SIG-M5 (cell line): ENCODE results near the gene PRM2.

Experiments used
- DNase-seq: peaks from one replicate; lab custom pipeline; 2025; lab: John Stamatoyannopoulos, UW

Gene PRM2, protein sequence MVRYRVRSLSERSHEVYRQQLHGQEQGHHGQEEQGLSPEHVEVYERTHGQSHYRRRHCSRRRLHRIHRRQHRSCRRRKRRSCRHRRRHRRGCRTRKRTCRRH

DNA sequence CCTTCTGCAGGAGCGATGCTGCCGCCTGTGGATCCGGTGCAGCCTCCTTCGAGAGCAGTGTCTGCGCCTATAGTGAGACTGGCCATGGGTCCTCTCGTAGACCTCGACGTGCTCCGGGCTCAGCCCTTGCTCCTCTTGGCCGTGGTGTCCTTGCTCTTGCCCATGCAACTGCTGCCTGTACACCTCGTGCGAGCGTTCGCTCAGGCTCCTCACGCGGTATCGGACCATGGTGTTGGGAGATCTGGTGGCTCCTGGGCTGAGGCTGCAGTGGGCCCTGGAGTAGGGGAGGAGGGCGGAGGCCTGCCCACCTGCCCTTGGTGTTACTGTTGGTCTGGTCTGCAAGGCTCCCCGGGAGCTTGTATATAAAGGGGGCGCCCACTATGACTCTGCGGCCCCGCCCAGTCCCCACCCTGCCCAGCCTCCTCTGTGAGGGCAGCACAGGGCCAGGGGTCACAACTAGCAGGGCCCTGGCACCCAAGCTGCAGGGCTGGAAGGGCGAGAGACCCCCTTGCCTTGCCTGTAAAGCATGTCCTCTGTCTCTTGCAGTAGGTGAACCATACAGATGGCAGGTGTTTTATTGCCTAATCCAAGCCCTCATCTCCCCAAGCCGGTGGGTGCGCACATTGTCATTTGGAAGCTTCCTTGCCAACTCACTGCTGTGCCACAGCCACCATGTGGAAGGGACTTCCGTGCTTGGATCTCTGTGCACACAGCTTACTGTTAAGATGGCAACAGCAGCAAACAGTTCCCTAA, at the start of gene PRM2:
Gene PRM2, minus strand, starts transcription at position 338 of the 753 bp plus-strand sequence. Its CDS starts 110 bp downstream, at position 228.
- DNase-seq, result no peak

- no peak for DNase-seq
Measured at GRCh38 chr16:11325404-11326083, 49.3 kb upstream of the PRM2 start.

DNA sequence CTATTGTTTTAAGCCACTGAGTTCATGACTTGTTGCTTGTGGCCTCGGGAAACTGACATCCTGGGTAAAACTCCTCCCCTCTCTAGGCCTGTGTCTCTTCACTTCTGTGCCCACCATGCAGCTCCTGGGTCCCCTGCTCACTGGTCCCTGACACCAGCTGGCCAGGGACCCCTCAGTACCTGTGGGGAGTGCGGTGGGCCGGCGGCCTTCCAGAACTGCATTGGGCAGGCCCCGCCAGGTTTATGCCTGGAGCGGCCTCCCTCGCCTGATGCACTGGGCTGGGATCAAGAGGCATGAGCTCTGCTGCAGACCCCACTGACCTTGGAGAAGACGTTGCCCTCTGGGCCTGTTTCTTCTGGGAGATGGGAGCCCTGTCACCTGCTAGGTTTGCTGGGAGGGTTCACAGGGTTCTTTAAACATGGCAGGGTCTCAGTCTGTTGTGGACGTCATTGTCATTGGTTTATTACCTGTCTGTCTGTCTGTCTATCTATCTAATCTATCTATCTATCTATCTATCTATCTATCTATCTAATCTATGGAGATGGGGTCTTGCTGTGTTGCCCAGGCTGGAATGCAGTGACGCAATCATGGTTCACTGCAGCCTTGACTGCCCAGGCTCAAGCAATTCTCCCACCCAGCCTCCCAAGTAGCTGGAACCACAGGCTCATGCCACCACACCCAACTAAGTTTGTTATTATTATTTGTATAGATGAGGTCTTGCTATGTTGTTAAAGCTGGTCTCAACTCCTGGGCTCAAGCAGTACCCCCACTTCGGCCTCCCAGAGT, 47.5 kb upstream of the PRM2 start:
- no peak for DNase-seq

DNA sequence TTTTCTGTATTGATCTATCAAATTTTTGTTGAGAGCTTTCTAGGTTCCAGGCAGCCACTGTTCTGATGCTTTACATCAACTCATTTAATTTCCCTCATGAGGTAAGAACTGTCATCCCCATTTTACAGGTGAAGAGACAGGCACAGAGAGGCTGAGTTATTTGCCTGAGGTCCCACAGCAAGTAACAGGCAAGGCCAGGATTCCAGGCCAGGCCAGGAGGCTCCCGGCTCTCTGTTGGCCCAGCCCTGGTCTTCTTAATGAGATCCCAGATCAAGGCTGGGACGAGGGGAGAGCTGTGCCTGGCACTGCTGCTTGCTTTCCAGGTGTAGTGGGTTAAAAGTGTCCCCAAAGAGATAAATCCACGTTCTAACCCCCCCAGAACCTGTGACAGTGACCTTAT, 46.5 kb upstream of the PRM2 start:
- no peak for DNase-seq

DNA sequence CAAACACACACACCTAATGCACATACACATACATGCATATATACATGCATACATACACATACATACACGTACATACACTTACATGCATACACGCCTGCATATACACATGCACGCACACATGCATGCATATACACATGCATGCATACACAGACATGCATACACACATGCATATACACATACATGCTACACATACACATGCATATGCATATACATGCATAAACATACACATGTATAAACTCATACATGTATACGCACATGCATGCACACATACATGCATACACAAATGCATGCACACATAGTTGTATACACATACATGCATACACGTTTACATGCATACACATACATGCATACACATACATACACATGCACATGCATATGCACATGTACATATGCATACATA, 45.4 kb upstream of the PRM2 start:
- DNase-seq, result no peak

- no peak for DNase-seq
Measured at GRCh38 chr16:11320170-11320569, 43.9 kb upstream of the PRM2 start.

GRCh38 chr16:11319529-11320146, 43.4 kb upstream of the PRM2 start:
- DNase-seq, result no peak

- DNase-seq, result no peak
Measured at GRCh38 chr16:11318817-11319216, 42.5 kb upstream of the PRM2 start.

GRCh38 chr16:11316331-11317015, 40.2 kb upstream of the PRM2 start:
- DNase-seq, result no peak

GRCh38 chr16:11315510-11315909, 39.2 kb upstream of the PRM2 start:
- DNase-seq, result no peak

DNA sequence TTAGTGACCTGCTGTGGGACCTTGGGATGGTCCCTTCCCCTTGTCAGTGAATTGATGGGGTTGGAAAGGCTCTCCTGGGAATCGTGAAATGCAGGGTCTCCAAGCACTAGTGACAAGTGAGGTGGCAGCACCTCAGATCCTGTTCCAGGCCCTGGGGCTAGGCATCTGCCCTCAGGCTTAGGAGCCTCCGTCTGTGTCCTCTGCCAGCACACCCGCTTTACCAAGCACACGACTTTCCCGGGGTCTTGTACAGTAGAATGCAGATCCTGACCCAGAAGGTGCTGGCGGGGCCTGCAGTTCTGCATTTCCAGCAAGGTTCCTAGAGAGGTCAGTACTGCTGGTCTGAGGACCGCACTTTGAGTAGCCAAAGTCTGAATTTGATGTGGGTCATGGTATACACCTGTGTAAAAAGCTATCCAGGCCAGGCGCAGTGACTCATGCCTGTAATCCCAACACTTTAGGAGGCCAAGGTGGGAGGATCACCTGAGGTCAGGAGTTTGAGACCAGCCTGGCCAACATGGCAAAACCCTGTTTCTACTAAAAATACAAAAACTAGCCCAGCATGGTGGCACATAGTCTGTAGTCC, 38.1 kb upstream of the PRM2 start:
- no peak for DNase-seq

- DNase-seq, result no peak
Measured at GRCh38 chr16:11313493-11314308, 37.4 kb upstream of the PRM2 start.

- DNase-seq, result no peak
Measured at GRCh38 chr16:11312718-11313492, 36.6 kb upstream of the PRM2 start.

GRCh38 chr16:11310997-11311561, 34.8 kb upstream of the PRM2 start:
- DNase-seq, result peak; percentile 29

DNA sequence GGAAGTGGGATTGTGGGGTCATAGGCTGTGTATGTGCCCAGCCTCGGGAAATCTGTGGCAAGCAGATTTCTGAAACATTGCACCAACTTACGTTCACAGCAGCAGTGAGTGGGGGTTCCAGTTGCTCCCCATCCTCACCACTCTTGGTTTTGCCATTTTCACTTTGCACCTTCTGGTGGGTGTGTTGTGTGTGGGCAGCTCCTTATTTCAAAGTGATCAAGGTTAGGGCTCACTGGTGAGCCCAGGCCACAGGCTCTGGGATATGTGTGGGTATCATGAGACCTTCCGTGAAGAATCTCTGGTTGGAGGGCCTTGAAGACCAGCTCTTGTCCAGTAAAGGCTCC, 34.3 kb upstream of the PRM2 start:
- DNase-seq, result no peak

GRCh38 chr16:11309895-11310633, 33.8 kb upstream of the PRM2 start:
- no peak for DNase-seq

DNA sequence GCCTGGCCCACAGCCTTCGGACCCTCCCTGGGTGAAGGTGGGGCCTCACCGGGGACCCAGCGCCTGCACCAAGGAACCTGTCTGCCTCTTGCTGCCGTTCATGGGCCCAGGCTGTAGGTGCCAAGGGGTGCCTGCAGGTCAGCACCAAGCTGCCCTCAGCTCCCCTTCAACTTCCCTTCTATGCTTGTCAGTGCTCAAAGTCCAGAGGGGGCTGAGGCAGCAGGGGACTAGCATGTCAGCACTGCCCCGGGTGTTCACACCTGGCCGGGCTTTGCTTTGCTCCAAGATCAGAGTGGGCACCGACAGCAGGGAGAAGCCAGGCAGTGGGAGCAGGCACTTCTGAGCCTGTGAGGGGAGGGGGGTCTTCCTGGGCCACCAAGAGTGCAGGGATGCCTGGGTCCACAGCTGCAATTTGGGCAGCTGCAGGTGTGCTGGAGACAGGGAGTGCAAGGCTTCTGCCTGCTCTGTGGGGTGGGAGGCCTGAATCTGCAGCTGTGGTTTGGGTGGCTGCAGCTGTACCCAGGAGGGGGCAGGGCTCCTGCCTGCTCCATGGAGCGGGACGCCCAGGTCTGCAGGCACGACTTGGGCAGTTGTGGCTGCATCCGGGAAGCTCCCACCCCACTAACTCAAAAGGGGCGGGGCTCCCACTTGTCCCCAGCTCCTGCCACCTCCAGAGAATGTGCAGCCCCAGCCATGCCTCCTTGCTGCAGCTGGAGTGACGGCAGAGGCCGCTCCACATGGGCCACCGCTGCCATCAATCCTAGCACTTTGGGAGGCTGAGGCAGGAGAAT, 32.4 kb upstream of the PRM2 start:
- DNase-seq, result no peak
